Astrocyte of the spinal cord (primary cell): ENCODE results near the gene THAP4.

Experiments used
- DNase-seq: peaks from one replicate; pipeline ENCODE4 v3.0.0; 2011; ENCODE audit warnings: low read depth, low spot score
- H3K4me3 ChIP-seq: 2 replicates; pipeline ENCODE4 v1.5.1; 2011; ENCODE audit warnings: low read depth, mild to moderate bottlenecking, low read length, moderate library complexity
- in situ Hi-C: cut with HindIII; loops from 2 replicates; pipeline ENCODE4 v1.10.0; 2017; ENCODE audit warnings: low sequenced_read_pairs
- TF ChIP-seq, protein P1 (sequence below): IDR thresholded peaks from 2 replicates; pipeline ENCODE4 v1.5.1; 2012; ENCODE audit warnings: low read depth, mild to moderate bottlenecking, low read length, inconsistent platforms

The THAP4 gene

GRCh38 chr2:241637795-241638660 lies 1.1 kb upstream of the THAP4 start:
- peak; percentile 8 for DNase-seq
- H3K4me3 ChIP-seq = peak overlapping the region; percentile 75
- TF ChIP-seq, protein P1, sequence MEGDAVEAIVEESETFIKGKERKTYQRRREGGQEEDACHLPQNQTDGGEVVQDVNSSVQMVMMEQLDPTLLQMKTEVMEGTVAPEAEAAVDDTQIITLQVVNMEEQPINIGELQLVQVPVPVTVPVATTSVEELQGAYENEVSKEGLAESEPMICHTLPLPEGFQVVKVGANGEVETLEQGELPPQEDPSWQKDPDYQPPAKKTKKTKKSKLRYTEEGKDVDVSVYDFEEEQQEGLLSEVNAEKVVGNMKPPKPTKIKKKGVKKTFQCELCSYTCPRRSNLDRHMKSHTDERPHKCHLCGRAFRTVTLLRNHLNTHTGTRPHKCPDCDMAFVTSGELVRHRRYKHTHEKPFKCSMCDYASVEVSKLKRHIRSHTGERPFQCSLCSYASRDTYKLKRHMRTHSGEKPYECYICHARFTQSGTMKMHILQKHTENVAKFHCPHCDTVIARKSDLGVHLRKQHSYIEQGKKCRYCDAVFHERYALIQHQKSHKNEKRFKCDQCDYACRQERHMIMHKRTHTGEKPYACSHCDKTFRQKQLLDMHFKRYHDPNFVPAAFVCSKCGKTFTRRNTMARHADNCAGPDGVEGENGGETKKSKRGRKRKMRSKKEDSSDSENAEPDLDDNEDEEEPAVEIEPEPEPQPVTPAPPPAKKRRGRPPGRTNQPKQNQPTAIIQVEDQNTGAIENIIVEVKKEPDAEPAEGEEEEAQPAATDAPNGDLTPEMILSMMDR = no peak
- in situ Hi-C loops = no loop called here

- in situ Hi-C loops = no loop called here
- TF ChIP-seq, protein P1 = no peak
- peak overlapping the region; percentile 75 for H3K4me3 ChIP-seq
- peak; percentile 32 for DNase-seq
These were observed 558 bp downstream of the THAP4 start for GRCh38 chr2:241636182-241637017.

DNA sequence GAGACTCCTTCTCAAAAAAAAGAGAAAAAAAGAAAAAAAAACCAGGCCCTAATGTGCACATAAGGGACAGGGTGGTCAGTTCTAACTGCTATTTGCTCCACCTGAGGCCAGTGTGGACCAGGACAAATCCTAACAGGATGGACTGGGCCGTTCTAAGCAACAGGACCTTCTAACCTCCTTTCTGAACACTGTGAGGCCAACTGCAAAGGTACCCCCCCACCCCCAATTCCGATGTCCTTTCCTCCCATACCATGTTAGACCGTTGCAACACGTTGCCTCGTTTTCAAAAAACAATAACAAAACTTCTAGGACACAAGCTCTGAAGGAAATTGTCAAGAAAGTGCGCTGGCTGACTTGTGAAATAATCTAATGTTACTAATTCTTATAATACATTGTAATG lies 1.2 kb downstream of the THAP4 start:
- TF ChIP-seq, protein P1 = no peak
- no peak for DNase-seq
- in situ Hi-C loops = no loop called here
- H3K4me3 ChIP-seq = peak overlapping the region; percentile 75

DNA sequence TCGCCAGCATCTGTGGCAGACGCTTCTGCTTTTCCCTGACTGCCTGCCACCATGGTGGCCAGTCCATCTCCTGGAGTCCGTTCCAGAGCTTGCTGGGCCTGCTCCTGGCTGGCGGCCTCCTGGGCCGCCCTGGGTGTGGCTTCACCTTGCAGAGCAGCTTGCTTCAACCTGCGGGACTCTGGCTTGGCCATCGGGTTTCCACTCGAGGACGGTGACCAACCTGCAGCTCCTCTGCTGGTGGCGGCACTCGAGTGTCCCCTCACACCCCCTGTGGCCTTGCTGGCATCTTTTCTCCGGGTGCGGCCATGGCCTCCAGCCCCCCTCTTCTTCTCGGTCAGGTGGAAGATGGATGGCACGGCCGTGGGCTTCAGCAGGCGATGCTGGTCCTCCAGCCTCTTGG lies 3.4 kb downstream of the THAP4 start:
- in situ Hi-C loops = no loop called here
- TF ChIP-seq, protein P1 = no peak
- no peak overlapping the region for H3K4me3 ChIP-seq
- no peak for DNase-seq

DNA sequence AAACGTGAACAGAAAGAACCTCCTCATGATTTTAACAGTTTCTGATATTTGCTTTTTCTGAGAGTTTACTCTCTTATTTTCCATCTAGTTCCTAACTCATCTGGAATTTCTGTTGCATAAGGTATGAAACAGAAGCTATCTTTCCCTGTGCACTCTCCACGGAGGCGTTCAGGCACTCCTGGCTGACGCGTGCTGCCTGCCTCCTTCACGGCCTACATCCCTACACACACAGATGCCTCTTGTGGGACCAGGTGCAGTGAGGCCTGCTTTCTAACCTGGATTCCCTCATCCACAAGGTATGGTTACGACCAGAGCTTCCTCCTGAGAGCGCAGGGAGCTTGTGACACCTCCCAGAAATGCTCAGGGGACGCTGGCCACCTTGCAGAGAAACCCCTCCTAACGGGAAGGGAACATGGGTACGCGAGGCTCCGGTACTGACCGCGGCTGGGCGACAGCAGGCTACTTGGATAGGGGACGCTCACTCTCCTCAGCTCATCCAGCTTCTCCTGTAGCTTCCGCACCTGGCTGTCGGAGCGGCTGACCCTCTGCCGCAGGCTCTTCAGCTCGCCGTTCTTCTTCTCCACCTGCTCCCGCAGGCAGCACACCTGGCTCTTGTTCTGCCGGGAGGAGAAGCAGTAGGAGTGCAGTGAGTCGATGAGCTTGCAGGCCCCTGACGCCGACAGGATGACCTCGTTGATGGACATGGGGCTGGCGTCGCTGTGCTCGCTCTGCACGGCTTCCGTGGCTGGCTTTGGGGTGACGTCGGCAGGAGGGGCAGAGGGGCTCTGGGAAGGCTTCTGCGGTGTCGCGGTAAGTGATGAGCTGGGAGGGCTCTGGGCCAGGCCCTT lies 4.3 kb downstream of the THAP4 start:
- TF ChIP-seq, protein P1 = no peak
- no peak for DNase-seq
- in situ Hi-C loops = no loop called here
- no peak overlapping the region for H3K4me3 ChIP-seq
